GM19193 (cell line): ENCODE measurements around the gene AP4E1.

Experiments
- POLR2A ChIP-seq: IDR thresholded peaks from 4 replicates; pipeline ENCODE4 v1.6.1; 2011; ENCODE audit not compliant: insufficient read depth, insufficient read length; ENCODE audit errors: extremely low read depth

Gene AP4E1

DNA sequence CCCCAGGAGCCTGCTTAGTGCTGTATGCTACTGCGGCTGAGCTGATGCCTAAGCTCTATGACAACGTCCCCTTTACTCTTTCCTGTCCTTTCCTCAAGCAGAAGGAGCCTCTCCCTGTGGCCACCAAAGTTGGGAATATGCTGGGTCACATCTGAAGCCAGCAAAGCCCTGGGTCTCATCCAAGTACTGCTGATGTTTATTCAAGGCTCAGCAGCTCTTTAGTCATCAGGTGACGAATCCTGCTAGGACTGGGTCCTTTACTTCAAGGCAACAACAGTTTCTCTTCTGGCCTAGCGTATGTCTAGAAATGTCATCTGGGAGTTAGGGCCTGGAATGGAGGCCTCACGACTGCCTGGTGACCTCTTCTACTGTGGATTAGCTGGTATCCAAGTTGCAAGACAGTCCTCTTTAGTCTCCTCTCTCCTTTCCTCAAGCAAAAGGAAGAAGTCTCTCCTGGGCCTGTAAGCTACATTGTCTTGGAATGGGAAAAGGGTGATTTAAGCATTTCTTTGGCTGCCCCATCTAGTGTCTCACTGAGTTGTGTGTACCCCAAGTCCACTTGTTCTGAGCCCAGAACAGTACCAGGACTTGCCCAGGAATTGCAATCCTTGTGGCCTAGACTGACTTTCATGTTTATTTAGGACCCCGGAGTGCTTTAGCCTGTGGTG is 122.3 kb downstream of the AP4E1 start:
- TF ChIP-seq POLR2A = no peak

DNA sequence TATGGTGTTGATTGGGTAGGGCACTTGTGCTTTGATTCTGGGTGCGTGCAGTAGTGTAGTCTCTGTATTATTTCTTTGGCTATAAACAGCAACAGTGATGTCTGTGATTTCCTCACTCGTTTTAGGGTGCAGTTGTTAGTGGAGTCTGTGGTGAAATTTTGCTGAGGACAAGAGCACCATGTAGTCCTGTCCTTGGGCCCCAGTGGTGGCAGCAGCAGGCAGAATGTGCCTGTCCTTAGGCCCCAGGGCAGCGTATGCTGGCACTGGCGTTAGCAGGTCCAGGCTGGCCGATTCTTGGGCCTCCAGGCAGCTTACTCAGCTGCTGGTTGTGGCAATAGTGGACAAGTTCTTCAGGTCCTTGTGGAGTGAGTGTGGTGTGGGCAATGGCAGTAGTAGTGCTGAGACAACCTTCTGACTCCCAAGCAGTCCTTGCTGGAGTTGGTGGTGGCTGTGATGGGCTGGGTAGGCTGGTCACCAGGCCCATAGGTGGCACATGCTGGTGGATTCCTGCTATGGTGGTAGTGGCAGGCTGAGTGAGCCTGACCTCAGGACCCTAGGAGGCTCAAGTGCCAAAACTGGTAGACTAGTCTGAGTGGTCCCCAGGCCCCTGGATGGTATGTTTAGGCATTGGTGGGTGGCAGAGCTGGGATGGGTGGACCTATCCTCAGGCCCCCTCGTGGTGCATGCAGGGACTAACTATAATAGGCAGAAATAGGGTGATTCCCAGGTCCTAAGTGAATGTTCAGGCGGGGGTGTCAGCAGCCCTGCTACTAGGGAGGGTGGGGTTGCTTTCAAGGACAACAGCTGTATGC is 129.9 kb downstream of the AP4E1 start:
- TF ChIP-seq POLR2A = no peak

DNA sequence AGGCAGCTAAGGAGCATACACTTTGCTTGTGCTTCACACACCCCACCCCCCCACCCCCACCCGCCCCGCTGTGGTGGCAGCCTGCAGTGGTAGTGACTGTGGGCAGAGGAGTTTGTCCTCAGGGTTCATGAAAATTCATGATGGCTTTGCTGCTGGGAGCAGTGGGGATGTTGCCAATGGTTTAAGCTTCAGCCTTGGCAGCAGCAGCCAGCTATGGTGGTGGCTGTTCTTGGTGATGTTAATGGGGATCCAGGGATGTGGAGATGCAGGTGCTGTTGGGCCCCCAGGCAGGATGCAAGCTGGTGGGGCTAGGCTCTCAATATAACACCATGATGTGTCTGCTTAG is 130.5 kb downstream of the AP4E1 start:
- no peak for TF ChIP-seq POLR2A

DNA sequence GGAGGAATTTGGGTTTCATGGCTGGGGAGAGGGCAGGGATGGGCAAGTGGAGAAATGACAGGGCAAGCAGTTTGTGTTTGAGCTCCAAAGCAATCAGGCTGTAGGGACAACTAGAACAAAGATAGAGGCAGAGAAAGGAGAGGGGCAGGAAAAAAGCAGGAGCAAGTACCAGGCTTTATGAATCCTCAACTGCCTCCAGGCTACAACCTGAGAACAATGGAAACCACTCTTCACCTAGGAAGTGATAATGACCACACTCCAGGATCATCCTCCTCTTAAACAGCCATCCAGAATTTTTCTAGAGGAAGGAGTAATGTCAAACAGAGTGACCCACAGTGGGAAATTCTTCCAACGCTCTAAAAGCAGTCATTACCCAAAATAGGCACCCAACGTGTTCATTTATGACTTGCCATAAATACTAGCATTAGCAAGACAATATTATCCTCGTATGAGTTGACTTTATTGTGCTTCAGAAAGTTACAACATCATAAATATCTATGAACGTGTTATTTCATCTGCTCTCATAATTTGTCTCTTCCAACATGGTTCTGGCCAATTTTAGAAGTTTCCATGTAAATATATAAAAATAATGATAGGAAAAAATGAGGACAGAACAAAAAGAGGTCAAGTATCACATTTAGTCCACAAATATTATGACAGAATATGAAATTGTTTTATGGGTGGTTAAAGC is 135.7 kb downstream of the AP4E1 start:
- TF ChIP-seq POLR2A = no peak

DNA sequence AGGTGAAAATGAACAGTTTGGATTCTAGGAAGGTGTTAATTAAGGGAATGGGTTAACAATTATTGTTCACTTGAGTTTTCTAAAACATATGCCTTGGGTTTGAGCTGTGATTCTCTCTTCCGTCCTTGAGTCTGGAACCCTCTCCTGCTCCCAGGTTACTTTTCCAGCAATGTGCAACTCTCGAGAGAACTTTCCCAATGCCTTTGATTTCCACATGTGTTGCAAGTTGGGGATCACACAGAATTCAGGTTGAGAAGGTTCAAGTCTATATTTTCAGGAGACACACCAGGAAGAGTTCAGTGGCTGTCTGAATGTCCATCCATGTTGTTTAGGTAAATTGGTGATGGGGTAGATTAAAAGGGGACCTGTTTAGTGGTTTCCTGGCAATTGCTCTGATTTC is 137.5 kb downstream of the AP4E1 start:
- no peak for TF ChIP-seq POLR2A

DNA sequence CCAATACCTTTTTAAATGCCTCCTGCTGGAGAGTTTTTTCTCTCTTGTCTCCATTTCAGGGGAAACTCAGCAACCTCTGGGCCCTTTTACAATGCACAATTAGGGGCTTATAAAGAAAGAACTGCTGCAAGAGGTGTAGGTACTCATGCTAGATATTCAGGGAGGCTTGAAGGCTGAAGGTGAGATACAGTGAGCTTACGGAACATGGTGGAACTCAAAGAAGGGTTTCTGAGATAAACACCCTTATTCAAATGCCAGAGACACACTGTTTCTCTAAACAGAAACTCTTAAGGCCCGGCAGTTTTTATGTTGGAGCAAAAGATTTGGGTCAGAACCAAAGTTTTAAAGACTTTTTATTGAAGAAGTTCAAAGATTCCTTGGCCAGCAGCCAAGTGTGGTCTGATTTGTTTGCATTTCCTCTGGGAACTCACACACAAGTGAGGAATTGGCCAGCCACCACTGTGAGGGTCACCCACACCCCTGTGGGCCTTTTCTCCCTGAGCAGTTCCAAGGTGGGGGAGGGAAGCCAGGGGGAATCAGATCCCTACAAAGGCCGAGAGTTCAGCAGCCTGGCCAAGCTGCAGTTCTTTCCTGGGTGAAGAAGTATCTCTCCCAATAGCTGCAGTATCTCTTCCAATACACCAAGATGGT is 138.4 kb downstream of the AP4E1 start:
- TF ChIP-seq POLR2A = no peak

DNA sequence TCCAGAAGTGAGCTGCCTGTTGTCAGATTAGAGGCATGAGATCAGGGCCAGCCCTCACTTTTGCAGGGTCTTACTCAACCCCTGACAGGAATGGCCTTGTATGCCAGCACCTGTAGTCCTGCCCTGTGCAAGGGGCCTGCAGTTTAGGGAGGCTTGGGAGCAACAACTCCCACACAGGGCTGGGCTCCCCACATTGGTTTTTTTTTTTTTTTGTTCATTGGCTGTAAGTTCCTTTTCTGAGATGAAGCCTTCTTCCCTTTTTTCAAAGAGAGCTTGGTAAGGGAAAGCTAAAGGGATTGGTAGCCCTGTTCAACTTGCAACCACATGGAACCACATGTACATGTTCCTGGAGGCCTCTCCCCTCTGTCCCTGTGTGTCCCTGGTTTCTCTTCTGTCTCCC is 139.8 kb downstream of the AP4E1 start:
- no peak for TF ChIP-seq POLR2A

DNA sequence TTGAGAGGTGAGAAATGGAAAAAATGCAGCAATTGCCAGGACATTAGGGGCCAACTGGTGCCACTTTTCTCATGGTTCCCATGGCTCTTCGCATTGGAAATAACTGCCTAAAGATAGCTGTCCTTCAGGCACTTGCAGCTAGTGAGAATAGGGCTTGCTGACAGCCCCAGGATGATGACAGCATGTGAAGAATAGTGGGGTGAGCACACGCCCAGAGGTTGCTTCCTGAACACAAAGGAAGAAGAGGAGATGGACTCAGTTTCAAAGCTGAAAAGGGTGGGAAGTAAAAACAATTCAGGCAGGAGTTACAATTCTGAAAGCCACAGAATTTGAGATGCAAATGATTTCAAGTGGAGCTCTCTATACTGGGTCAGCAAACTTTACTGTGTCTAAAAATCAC is 140.6 kb downstream of the AP4E1 start:
- TF ChIP-seq POLR2A = no peak

DNA sequence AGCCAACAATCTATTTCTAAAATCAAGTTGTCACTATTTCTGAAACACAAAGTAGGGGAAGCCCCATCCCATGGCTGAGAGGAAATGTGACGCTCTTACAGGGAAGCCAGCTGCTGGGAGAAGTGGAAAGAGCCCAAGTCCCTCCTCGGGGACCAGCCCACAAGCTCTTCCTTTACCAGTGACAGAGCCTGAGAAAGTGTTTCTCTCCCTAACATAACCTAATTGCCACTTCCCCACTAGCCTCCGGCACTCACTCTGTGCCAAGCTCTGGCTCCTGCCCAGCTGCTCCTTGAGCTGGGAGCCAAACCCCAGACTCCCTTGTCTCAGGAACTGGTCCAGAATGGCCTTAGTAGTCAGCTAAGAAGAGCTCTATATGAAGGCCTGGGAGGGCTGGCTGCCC is 143.3 kb downstream of the AP4E1 start:
- TF ChIP-seq POLR2A = no peak

DNA sequence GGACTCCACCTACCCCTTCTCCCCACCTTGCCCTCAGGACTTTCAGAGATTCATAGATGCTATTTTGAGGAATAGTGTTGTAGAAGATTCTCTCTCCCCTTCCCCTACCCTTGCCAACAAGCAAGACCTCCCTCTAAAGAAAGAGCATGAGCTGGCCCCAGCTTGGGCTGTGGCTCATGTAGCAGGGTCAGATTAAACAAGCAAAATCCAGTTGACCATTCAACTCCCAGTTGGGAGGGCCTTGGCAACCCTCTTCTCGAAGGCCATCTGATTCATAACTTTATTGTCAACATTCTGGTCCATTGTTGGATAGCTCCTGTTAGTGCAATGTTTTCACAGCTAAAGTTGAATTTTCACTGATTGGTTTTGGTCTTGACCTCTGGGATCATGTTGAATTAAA is 145.1 kb downstream of the AP4E1 start:
- no peak for TF ChIP-seq POLR2A

DNA sequence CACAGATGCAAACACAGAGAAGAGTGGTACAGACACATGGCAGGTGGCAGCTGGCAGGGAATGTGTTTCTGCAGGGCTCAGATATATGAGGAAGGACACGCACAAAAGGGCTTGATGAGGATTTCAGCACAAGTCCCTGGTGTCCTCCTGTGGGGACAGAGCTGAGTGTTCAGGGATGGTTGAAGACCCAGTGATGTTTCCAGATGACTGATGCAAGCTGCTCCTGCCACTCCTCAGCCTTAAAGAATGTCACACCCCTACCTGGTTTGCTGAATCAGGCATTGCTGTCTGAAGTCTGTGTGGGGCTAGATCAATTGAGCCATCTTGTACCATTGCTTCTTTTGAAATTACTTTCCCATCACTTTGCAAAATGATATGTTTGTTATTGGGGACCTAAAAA is 146.1 kb downstream of the AP4E1 start:
- TF ChIP-seq POLR2A = no peak
